Neural cell (in vitro differentiated cells): ENCODE measurements around the gene CNN3. TPM values are rescaled to one million over a fixed set of nuclear protein-coding genes. Genes with fewer than 3 reads are reported as not detected.

ENCODE experiments used
- H2AFZ ChIP-seq: fragments of 200-600, 300-800 bp; sonication (generic), shearing (Covaris generic); 2 replicates; pipeline ENCODE4 v1.6.0; 2014; ENCODE audit warnings: low read depth, mild to moderate bottlenecking, antibody characterized with exemption, low read length, moderate library complexity
- H3F3A ChIP-seq: fragments of 200-600 bp; shearing (Covaris generic); 2 replicates; pipeline ENCODE4 v1.6.1; 2016; ENCODE audit warnings: mild to moderate bottlenecking, moderate library complexity, mixed read lengths, antibody characterized with exemption, low read length; ENCODE audit not compliant: insufficient read depth, poor library complexity, severe bottlenecking
- H3K27ac ChIP-seq: fragments of 200-600, 300-800 bp; sonication (generic), shearing (Covaris generic); 2 replicates; pipeline ENCODE4 v1.5.1; 2014; ENCODE audit warnings: mild to moderate bottlenecking, low read length, moderate library complexity
- H3K27me3 ChIP-seq: fragments of 300-800, 200-600 bp; sonication (generic), shearing (Covaris generic); 2 replicates; pipeline ENCODE4 v1.6.0; 2014; ENCODE audit warnings: mild to moderate bottlenecking, low read depth, low read length, moderate library complexity; ENCODE audit not compliant: insufficient read depth
- H3K36me3 ChIP-seq: fragments of 300-800, 200-600 bp; sonication (generic), shearing (Covaris generic); 2 replicates; pipeline ENCODE4 v1.5.1; 2014; ENCODE audit warnings: mild to moderate bottlenecking, antibody characterized with exemption, low read length, moderate library complexity; ENCODE audit not compliant: insufficient read depth
- H3K4me2 ChIP-seq: fragments of 300-800, 200-600 bp; sonication (generic), shearing (Covaris generic); 2 replicates; pipeline ENCODE4 v1.6.0; 2014; ENCODE audit warnings: mild to moderate bottlenecking, low read length
- H3K4me3 ChIP-seq: fragments of 300-800, 200-600 bp; sonication (generic), shearing (Covaris generic); 2 replicates; pipeline ENCODE4 v1.5.1; 2014; ENCODE audit warnings: mild to moderate bottlenecking, low read length, moderate library complexity
- H3K79me2 ChIP-seq: fragments of 200-600 bp; shearing (Covaris generic); replicated peaks from 2 replicates; pipeline ENCODE4 v1.6.0; 2014; ENCODE audit warnings: mild to moderate bottlenecking, low read length, moderate library complexity; ENCODE audit not compliant: insufficient read depth
- H3K9ac ChIP-seq: fragments of 300-800, 200-600 bp; sonication (generic), shearing (Covaris generic); 2 replicates; pipeline ENCODE4 v1.6.1; 2016; ENCODE audit warnings: mild to moderate bottlenecking, low read length, mixed read lengths
- H3K9me2 ChIP-seq: fragments of 200-600 bp; shearing (Covaris generic); 2 replicates; pipeline ENCODE4 v1.6.1; 2016; ENCODE audit warnings: mild to moderate bottlenecking, low read length, mixed read lengths; ENCODE audit not compliant: insufficient read depth
- H3K9me3 ChIP-seq: fragments of 200-600, 300-800 bp; sonication (generic), shearing (Covaris generic); 2 replicates; pipeline ENCODE4 v1.6.1; 2016; ENCODE audit warnings: mild to moderate bottlenecking, mixed run types, low read length, moderate library complexity, mixed read lengths
- H4K20me1 ChIP-seq: fragments of 200-600 bp; shearing (Covaris generic); 2 replicates; pipeline ENCODE4 v1.6.1; 2016; ENCODE audit warnings: mild to moderate bottlenecking, mixed run types; ENCODE audit not compliant: insufficient read depth
- EP300 ChIP-seq: fragments of 450-650 bp; conservative IDR thresholded peaks from 2 replicates; pipeline ENCODE4 v1.6.1; 2014; ENCODE audit warnings: antibody characterized with exemption, mild to moderate bottlenecking, moderate library complexity; ENCODE audit not compliant: poor library complexity, severe bottlenecking
- EZH2 ChIP-seq: fragments of 200-600, 300-800 bp; shearing (Covaris generic), sonication (generic); IDR thresholded peaks from 2 replicates; pipeline ENCODE4 v1.6.1; 2014; ENCODE audit warnings: antibody characterized with exemption, low read length, borderline replicate concordance, mild to moderate bottlenecking; ENCODE audit not compliant: insufficient read depth, poor library complexity, severe bottlenecking
- MXI1 ChIP-seq: fragments of 450-650 bp; conservative IDR thresholded peaks from 2 replicates; pipeline ENCODE4 v1.6.1; 2014; ENCODE audit warnings: antibody characterized with exemption, mild to moderate bottlenecking; ENCODE audit not compliant: poor library complexity, severe bottlenecking
- POLR2AphosphoS5 ChIP-seq: IDR thresholded peaks from 2 replicates; pipeline ENCODE4 v1.6.1; 2012
- RAD21 ChIP-seq: fragments of 450-650 bp; conservative IDR thresholded peaks from 2 replicates; pipeline ENCODE4 v1.6.1; 2014; ENCODE audit warnings: antibody characterized with exemption, mild to moderate bottlenecking, moderate library complexity
- SMC3 ChIP-seq: fragments of 450-650 bp; conservative IDR thresholded peaks from 2 replicates; pipeline ENCODE4 v1.6.1; 2014; ENCODE audit warnings: antibody characterized with exemption, mild to moderate bottlenecking, moderate library complexity; ENCODE audit not compliant: poor library complexity
- TAF1 ChIP-seq: IDR thresholded peaks from 2 replicates; pipeline ENCODE4 v1.6.1; 2012; ENCODE audit warnings: low read depth
- polyA plus RNA-seq: library from polyadenylated mRNA; depleted of rRNA; stranded (reverse); fragments of >200 nt; gene quantifications from 2 replicates; pipeline ENCODE4 v1.2.3, GENCODE V29; 2014
- TF ChIP-seq, protein P1 (sequence below): fragments of 450-650 bp; IDR thresholded peaks from 2 replicates; pipeline ENCODE4 v1.5.1; 2014; ENCODE audit warnings: antibody characterized with exemption, mild to moderate bottlenecking, moderate library complexity; ENCODE audit not compliant: poor library complexity, severe bottlenecking
- TF ChIP-seq, protein P2 (sequence below): IDR thresholded peaks from 2 replicates; pipeline ENCODE4 v1.6.1; 2012; ENCODE audit warnings: borderline replicate concordance

CNN3 gene
- polyA plus RNA-seq, 1 donor from 2014 or later = 106 TPM

DNA sequence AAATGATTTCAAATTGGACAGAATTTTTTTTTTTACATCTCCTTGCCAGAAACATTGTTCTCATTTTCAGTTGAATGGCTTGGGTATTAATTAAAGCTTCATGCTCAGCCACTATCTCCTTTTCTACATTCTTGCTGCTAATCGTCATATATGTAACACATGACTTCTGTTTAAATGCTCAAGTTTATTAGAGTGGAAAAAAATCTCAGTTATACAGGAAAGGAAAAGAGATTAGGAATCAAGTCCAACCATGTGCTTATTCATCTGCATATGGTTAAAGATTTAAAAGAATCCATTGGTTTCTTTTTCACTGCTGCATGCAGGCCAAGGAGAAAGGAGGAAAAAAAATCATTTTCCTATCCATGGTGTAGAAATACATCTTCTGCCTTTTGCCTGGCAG, 47.3 kb upstream of the CNN3 start:
- Histone ChIP-seq H4K20me1 (no peaks in the 10 kb centered on the region), H3K9me3 (no peaks in the 10 kb centered on the region), H2AFZ (no peak overlapping the region), H3F3A (no peaks in the 10 kb centered on the region), H3K9ac (no peak overlapping the region), H3K27me3 (no peaks in the 10 kb centered on the region), H3K79me2 (no peaks in the 10 kb centered on the region), H3K27ac (no peak overlapping the region), H3K4me2 (no peak overlapping the region), H3K4me3 (no peak overlapping the region), H3K9me2 (no peaks in the 10 kb centered on the region), H3K36me3 (no peaks in the 10 kb centered on the region)
- no peak for TF ChIP-seq TAF1
- no peak for TF ChIP-seq EP300
- no peak for TF ChIP-seq SMC3
- no peak for TF ChIP-seq RAD21
- TF ChIP-seq, protein P1, sequence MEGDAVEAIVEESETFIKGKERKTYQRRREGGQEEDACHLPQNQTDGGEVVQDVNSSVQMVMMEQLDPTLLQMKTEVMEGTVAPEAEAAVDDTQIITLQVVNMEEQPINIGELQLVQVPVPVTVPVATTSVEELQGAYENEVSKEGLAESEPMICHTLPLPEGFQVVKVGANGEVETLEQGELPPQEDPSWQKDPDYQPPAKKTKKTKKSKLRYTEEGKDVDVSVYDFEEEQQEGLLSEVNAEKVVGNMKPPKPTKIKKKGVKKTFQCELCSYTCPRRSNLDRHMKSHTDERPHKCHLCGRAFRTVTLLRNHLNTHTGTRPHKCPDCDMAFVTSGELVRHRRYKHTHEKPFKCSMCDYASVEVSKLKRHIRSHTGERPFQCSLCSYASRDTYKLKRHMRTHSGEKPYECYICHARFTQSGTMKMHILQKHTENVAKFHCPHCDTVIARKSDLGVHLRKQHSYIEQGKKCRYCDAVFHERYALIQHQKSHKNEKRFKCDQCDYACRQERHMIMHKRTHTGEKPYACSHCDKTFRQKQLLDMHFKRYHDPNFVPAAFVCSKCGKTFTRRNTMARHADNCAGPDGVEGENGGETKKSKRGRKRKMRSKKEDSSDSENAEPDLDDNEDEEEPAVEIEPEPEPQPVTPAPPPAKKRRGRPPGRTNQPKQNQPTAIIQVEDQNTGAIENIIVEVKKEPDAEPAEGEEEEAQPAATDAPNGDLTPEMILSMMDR = no peak
- no peak for TF ChIP-seq POLR2AphosphoS5
- no peak for TF ChIP-seq EZH2
- TF ChIP-seq, protein P2, sequence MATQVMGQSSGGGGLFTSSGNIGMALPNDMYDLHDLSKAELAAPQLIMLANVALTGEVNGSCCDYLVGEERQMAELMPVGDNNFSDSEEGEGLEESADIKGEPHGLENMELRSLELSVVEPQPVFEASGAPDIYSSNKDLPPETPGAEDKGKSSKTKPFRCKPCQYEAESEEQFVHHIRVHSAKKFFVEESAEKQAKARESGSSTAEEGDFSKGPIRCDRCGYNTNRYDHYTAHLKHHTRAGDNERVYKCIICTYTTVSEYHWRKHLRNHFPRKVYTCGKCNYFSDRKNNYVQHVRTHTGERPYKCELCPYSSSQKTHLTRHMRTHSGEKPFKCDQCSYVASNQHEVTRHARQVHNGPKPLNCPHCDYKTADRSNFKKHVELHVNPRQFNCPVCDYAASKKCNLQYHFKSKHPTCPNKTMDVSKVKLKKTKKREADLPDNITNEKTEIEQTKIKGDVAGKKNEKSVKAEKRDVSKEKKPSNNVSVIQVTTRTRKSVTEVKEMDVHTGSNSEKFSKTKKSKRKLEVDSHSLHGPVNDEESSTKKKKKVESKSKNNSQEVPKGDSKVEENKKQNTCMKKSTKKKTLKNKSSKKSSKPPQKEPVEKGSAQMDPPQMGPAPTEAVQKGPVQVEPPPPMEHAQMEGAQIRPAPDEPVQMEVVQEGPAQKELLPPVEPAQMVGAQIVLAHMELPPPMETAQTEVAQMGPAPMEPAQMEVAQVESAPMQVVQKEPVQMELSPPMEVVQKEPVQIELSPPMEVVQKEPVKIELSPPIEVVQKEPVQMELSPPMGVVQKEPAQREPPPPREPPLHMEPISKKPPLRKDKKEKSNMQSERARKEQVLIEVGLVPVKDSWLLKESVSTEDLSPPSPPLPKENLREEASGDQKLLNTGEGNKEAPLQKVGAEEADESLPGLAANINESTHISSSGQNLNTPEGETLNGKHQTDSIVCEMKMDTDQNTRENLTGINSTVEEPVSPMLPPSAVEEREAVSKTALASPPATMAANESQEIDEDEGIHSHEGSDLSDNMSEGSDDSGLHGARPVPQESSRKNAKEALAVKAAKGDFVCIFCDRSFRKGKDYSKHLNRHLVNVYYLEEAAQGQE = no peak

DNA sequence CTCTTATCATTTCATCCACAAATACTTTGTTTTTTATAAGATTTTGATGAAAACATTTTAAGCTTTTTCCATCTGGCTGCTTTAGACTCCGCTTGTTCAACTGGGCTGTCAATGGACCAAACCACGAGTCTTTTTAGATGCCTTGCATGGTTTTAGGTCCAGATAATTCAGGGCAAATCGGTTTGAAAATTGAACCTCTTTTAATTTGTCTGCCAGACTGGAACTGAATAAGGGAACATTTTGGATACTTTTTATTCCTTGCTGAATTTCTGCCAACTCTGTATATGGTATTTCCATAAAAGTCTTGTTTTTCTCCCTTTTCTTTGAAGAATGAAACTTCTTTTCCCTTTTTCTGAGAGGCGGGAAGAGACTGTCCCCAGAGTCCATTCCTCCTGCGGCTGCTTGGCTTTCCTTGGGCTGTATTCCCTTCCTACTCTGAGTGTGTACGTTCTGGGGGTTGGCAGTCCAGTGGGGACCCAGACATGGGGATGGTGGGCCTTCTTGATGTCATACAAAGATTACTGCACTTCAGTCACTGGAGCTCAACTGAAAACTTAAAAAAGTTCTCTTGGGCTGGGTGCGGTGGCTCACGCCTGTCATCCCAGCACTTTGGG, 46.5 kb upstream of the CNN3 start:
- Histone ChIP-seq H3K4me2 (no peak overlapping the region), H3K9ac (no peak overlapping the region), H3K27me3 (no peaks in the 10 kb centered on the region), H3K36me3 (no peaks in the 10 kb centered on the region), H3K79me2 (no peaks in the 10 kb centered on the region), H2AFZ (no peak overlapping the region), H4K20me1 (no peaks in the 10 kb centered on the region), H3K4me3 (no peak overlapping the region), H3K9me3 (no peaks in the 10 kb centered on the region), H3K27ac (no peak overlapping the region), H3K9me2 (no peaks in the 10 kb centered on the region), H3F3A (no peaks in the 10 kb centered on the region)
- TF ChIP-seq TAF1 (no peak), EP300 (no peak), EZH2 (no peak), POLR2AphosphoS5 (no peak), SMC3 (no peak), MXI1 (no peak), RAD21 (no peak)
- TF ChIP-seq, protein P2 = no peak
- TF ChIP-seq, protein P1 = no peak
